Measurements from ENCODE around the gene PRKACA.

The PRKACA gene

DNA sequence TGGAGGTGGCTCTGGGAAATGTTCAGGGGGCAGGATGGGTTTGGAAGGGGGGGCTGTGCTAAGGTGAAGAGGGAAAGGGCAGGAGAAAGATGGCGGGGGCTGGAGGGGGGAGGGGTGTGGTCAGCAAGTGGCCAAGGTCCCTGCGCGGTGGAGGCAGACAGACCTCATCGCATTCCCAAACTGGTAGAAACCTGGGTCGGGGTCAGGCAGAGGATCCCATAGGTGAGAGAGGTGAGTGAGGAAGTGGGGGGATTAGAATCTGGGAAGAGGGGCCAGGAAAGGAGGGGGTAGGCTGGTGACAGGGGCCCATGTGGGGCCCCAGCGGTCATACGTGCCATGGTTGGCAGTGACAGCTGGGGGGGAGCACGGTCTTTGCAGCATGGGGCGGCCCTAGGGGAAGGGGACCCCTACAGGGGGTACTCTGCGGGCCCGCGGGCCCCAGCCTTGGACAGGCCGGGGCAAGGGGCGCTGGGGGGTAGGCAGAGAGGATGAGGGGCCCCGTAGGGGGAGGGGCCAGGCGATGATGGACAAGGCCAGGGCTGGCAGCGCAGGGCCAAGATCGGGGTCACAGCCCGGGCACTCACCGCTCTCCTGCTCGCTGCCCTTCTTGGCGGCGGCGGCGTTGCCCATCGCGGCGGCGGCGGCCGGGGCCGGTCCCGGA is 514 bp downstream of the PRKACA start:
- no peak for DNase-seq (ENCODE audit: low read depth)

DNA sequence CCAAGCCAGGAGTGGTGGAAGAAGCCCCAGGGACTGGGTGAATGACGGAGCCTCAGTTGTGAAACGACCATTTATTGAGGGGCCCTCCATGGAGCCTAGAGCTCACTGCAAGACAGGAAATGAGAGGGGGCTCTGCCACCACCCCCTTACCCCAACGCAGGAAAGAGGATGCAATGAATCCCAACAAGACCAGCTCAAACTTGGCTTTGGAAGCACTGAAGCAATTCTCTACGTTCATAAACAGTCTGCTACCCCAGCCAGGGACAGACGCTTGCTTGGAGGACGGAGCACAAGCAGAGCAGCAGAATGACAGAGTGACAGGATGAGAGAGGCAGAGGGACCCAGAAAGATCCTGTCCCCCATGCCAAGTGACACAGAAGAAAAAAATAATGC is 1.0 kb downstream of the PRKACA start:
- DNase-seq (ENCODE audit: low read depth): no peak

DNA sequence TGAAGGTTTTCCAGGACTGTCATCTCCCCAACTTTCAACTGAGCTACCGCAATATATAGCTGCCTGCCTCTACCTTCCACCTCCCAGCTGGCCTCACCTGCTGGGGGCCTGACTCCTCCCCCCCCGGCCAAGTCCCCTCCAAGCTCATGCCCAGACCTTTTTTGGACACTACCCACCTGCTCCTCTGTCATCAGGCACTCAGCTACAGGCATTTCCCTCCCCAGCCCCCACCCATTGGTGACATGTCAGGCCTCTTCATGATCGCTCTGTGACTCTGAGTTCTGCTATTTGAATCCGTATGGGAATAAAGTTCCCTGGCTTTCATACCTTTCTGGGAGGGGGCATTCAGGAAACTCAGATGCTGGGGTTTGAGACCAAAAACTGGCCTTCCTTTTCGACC is 1.8 kb downstream of the PRKACA start:
- DNase-seq (ENCODE audit: low read depth): no peak

DNA sequence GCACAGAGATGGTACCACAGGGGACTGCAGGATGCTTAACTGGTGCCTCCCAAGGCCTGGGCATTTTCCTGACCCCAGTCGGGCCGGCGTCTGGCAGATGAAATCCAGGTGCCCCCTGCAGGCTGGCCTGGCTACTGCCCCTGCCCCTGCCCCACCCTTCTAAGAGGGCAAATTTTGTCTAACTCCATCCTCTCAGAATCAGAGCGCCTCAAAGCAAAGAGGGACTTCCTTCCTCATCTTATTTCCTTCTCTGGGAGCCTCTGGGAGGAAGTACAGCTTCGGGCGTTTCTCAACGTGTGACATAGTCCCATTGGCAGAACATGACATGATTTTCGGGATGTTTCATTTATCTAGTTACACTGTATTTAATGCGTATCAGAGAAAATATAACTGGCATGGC is 2.7 kb downstream of the PRKACA start:
- DNase-seq (ENCODE audit: low read depth): peak; percentile 29

DNA sequence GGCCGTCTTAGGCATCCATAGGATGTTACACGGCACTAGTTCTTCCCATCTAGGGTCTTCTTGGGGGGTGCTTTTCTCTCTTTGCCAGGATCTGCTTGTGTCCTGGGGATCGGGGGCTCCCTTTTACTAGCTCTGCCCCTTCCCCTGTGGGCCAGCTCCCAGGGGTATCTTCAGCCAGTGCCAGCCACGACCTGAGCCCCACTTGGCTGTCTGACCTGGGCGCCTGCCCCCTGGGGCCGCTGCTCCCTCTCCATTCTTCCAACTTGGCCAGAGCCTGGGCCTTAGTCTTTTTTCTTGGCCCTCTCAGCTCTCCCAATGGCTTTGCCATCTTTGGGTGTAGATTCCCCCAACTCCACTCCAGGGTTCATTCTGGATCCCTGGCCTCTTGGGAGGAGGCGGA is 3.1 kb downstream of the PRKACA start:
- no peak for DNase-seq (ENCODE audit: low read depth)

DNA sequence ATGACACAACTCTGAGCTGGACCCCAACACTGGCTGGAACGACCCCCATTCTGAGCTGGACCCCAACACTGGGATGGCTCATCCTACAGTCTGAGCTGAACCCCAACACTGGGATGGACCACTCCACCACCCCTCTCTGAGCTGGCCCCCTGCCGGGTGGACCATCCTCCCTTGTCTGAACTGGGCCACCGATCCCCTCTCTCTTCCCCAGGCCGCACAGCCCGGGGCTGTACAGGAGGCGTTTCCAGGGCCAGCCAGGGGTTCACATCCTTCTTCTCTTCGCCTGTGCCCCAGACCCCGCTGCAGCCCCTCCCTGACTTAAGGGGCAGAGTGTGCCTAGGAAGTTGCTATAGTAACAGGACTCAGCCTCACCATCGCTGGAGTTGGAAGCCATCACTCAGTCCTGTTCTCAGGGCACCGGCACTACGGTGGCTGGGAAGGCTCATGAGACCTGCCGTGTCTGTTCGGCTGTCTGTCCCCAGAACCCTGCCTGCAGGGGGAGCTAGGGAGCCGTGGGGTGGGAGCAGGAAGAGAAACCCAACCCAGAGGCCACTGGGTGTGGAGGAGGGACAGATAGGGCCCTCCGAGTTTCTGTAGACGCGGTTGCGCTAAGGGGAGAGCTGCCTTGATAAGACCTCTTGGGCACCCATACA is 3.7 kb downstream of the PRKACA start:
- DNase-seq (ENCODE audit: low read depth): no peak

DNA sequence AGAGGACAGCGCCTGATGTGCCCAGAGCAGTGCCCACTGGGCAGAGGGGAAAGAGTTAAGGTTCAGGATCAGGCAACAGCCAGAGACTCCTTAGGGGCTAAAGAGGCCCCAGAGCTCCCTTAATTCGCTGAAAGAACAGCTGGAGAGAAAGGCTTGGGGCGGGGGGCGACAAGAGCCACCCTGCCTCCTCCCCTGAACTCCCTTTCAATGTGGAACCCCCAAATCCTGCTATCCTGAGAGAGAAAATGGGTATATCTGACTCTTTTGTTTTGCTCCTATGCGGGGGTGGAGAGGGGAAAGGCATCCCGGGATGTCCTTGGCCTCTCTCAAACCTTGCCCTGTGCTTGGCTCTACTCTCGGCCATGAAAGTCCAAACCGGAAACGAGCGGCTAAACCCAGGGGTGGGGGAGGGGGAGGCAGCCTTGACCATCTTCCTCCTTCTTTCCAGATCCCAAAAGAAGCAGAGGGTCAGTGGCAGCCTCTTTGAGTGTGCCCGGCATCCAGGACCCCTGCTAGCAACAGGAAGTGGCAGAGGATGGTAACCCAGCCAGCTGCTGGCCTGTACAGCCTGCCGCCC is 4.7 kb downstream of the PRKACA start:
- DNase-seq (ENCODE audit: low read depth): peak; percentile 52

DNA sequence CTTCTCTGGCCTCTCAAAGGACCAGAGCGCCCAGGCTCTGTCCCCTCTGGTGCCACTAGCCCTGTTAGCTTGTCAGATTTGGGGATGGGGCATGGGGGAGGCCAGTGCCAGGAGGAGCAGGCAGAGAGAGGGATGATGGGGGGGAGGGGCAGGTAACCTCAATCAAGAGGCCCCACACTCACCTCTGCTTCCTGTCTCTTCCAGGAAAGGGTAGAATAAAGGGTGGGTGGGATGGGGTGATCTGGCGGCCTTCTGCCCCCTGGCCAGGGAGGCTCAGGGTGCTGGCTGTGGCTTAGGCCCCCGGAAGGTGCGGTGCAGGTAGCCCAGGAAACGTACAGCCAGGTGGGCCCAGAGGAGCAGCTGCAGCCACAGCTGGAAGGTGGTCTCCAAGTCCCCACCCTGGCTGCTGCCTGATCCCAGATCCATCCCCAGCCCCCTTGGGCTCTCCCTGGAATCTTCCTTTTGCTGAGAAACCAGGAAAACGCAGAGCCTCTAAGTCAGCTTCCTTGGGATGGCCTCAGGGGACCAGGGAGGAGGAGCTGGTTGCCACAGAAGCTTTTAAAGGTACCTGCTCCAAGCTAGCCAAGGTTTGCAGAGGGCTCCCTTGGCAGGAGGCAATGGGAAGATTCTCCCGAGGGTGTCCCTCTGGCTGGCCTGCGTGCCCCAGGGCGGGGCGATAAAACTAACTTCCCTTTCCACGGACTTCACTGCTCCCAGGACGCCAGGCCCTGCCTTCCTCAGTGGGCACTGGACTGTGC is 5.3 kb downstream of the PRKACA start:
- DNase-seq (ENCODE audit: low read depth): no peak

DNA sequence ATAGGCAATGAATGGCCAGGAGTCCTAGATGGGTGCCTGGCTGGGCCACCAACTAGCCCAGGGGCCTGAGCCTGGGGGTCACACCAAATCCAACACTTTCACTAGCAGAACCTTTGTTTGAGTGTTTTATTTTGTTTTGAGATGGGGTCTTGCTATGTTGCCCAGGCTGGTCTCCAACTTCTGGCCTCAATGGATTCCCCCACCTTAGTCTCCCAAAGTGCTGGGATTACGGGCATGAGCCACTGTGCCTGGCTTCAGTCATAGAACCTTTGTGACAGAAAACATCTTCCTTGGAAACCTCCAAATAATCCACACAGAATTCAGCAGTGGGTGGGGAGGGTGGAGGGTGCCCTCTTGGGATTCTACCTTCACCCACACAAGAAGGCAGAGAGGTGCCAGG is 6.1 kb downstream of the PRKACA start:
- DNase-seq (ENCODE audit: low read depth): no peak

DNA sequence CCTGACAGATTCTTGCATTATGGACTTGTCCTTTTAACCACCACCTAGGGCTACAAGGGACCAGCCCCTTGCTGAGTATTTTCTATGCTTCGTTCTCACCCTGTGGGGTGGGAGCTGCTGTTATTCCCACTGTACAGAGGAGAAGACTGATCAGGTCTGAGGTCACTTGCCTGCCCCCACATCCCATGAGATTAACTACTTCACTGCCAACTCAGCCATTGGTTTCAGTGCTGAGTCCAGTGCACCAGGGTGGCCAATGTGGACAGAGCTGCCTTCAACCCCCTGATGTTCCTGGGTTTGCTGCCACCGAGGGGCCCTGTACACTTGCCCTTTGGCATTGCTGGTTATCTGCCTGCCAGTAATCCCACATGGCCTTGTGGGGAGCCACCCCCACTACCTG is 6.9 kb downstream of the PRKACA start:
- no peak for DNase-seq (ENCODE audit: low read depth)

DNA sequence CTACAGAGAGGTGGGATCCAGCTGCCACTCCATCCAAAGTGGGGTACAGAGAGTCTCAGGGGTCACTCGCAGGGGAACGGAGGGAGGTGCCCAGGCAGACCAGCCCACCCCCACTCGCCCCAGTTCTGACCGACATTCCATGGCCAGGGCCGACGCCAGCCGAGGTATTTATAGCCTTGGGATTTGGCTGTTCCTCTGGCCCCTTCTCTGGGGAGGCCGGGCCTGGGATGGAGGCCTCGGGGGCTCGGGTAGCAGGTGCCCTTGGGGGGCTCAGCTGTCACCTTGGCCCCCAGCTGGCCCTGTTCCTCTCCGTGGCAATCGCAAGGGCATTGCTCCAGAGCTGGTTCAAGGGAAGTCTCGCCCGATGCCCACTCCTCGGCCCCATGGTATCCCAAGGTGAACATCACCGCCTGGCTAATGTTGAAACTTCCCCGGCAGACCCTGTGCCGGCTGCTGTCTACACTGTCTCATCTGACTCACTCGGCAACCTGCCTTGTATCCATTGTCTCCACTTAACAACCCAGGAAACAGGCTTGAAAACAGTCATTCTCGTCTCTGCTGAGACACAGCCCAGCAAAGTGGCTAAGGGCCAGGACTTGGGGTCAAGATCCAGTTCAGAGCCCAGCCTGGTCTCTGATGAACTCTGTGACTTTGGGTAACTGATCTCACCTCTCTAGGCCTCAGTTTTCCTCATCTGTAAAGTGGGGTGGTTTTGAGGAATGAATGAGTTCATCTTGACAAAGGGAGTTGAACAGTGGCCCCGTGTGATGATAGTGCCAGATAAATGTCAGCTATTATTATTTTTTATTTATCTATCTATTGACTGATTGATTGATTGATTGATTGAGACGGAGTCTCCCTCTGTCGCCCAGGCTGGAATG is 9.7 kb downstream of the PRKACA start:
- no peak for DNase-seq (ENCODE audit: low read depth)

DNA sequence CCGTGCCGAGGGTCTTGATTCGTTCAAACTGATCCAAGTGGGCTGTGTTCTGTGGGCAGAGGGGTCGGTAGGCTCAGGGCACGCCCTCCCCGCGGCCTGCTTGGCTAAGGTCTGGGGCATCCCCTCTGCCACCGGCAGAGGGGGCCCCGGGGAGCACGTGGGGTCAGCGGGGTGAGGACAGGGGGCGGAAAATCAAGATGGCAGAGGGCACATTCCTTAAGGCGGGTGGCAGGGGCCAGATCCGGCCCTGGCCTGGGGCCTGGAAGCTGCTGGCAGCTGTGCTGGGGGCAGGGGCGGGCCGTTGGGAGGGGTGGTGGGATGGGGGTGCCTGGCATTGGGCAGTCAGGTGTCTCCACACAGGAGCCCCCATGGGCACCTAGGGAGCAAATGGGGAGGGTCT is 10.7 kb downstream of the PRKACA start:
- no peak for DNase-seq (ENCODE audit: low read depth)

DNA sequence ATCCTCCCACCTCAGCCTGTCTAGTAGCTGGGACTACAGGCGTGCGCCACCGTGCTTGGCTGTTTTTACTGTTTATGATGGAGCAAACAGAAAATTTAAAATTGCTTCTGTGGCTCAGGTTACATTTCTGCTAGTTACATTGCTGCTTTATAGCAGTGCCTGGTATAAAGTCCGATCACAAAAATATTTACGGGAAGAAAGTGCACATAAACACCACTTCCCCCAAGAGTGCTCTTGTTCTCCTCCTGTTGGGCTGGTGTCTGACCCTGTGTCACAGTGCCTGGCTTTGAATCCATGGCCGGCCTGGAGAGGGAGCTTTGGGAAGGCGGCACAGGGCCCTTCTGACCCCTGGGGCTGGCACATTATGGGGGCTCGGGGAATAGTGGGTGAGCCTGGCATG is 11.9 kb downstream of the PRKACA start:
- no peak for DNase-seq (ENCODE audit: low read depth)

DNA sequence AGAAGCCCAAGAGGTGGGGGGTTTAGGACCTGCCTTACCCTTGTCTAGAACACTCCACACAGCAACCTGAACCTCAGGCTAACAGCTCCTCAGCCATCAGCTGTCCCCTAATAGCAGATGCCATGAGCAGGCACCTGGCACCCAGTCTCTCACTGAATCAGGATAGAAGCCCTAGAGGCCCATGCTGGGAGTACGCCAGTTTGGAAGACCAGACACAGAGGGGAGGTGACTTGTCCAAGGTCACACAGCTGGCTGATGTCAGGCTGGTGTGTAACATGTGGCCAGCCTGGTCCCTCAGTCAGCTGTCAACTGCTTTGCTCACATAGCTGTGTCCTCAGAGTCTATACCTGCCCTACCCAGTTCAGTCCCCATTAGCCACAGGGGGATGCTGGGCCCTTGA is 14.3 kb downstream of the PRKACA start:
- DNase-seq (ENCODE audit: low read depth): no peak

DNA sequence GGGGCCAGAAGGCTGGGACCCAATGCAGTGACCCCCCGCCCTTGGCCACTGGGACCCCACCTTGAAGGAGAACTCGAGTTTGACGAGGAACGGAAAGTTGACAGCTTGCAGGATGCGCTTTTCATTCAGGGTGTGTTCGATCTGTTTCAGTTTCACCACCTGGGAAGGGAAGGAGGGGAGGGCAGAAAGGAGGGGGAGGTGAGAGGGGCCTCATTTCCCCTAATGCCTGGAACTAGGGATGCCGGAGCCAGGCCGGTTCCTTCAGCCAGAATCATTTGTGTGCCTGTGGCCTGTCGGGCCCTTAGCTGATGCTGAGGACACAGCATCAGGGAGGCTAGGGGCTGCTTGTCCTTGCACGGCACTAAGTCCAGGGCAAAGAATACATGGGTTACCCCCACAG is 14.8 kb downstream of the PRKACA start:
- DNase-seq (ENCODE audit: low read depth): no peak

DNA sequence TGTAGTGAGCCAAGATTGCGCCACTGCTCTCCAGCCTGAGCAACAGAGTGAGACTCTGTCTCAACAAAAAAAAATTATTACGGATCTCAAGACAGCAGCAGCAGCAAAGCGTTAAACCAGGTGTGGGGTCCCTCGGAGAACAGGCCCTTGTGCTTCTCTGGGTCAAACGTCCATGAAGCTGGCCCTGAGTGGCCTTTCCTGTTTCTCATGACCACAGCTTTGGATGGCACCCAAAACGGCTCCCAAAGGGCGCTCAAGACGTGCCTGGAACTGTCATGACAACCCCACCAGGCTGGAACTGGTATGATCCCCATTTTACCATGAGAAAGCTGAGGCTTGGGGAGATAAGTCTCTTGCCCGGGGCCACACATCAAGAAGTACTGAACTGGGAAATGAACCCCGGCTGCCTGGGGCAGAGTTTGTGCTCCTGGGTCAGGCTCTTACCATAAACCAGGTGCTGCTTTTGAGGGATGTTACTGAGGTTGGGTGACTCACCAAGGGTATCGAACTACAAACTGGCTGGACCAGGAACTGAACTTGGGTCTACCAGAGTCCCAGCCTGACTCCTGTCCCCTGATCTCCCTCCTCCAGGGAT is 15.4 kb downstream of the PRKACA start:
- DNase-seq (ENCODE audit: low read depth): no peak

DNA sequence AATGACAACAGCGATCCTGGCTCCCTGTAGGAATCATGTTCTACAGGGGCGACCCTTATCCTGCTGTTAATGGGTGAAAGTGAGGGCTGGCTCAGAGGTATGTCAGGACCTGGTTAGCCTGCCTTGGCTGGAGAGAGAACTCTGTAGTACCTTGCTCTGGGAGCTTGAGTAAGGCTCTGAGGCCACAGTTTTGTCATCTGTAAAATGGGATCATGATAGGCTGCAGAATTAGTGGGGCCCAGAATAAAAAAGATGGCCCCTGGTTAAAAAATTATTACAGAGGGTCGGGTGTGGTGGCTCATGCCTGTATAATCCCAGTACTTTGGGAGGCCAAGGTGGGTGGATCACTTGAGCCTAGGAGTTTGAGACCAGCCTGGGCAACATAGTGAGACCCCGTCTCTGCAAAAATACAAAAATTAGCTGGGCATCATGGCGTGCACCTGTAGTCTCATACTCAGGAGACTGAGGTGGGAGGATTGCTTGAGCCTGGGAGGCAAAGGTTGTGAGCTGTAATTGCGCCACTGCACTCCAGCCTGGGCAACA is 16.5 kb downstream of the PRKACA start:
- no peak for DNase-seq (ENCODE audit: low read depth)

DNA sequence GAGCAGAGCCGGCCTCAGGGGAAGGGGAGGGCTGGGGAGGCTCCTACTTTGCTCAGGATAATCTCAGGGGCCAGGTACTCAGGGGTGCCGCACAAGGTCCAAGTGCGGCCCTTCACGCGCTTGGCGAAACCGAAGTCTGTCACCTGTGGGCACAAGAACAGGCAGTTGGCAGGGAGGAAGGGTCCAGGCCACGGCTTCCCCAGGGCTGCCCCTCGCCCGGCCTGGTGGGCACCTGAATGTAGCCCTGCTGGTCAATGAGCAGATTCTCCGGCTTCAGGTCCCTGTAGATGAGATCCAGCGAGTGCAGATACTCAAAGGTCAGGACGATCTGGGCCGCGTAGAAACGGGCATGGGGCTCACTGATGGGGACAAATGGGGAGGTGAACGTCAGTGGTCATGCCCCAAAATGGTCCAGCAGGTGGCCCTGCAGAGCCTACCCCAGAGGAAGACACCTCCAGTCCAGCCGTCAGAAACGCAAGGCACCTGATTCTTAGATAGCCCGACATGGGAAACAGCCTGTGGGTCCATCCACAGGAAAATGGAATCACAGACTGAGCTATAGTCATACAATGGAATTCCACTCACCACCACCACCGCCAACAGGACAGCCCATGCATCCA is 19.9 kb downstream of the PRKACA start:
- DNase-seq (ENCODE audit: low read depth): no peak

DNA sequence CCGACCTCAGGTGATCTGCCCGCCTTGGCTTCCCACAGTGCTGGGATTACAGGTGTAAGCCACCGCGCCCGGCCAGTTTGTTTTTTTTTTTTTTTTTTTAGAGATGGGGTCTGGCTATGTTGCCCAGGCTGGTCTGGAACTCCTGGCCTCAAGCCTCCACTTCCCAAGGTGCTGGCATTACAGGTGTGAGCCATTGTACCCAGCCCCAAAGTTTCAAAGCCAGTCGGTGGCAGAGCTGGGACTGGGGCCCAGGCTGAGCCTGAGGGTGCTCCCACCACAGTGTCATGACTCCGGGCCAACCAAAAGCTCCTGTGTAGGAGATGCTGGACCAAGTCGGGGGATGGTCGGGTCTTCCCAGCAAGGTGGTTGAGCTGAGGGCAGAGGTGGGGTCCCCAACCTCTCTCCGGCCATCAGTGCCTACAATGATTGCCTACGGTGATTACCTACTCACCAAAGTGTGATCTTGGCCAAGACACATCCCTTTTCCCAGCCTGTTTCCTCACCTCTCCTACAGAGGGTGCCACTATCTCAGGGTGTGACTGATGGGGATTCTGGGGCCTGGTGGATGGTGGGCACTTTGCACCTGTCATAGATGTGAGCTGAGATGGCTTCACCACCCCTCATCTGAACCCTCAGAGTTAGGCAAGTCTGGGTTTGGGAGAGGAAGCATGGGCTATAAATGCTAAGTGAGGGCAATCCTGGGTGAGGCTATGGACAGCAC is 21.1 kb downstream of the PRKACA start:
- DNase-seq (ENCODE audit: low read depth): no peak

DNA sequence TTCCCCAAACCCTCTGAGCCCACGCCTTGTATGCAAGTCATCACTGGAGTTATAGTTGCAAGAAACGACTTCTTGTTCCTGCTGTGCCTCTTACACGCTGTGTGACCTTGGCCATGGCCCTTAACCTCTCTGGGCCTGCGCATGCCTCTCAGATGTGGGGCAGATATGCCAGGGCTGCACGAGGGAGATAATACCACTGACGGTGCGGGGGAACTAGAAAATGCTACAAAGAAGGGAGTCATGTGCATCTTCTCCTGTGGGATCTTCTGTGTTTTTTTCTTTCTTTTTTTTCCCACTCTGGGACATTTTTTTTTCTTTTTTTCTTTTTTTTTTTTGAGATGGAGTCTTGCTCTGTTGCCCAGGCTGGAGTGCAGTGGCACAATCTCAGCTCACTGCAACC is 22.7 kb downstream of the PRKACA start:
- DNase-seq (ENCODE audit: low read depth): no peak

Measured in EH (cell line).